HCT116 (cell line): ENCODE results near the gene THAP3. TPM values are rescaled to one million over a fixed set of nuclear protein-coding genes. Genes with fewer than 3 reads are reported as not detected.

Experiments used
- ATAC-seq: fragments of 200-7000 bp; cut with Tn5 transposase; 2 replicates; pipeline ENCODE4 v1.9.1; 2020; ENCODE audit warnings: mild to moderate bottlenecking, moderate library complexity
- BruUV-seq: library from RNA; stranded (reverse); fragments of 400-500 nt; replicated peaks from 2 replicates; lab custom pipeline; 2021; lab: Mats Ljungman, UMichigan
- CTCF ChIA-PET: fragments of 300-600 bp; sonication (Branson Sonifier 250); formaldehyde crosslinking; loops from one replicate; lab custom pipeline; 2021; ENCODE audit warnings: antibody characterized with exemption; lab: Charles Lee
- POLR2A ChIA-PET: fragments of 300-600, 350-600 bp; sonication (Branson Sonifier 250); formaldehyde crosslinking; loops from one replicate; lab custom pipeline; 2021; ENCODE audit warnings: antibody characterized with exemption; lab: Charles Lee
- RAD21 ChIA-PET, 2 experiments: fragments of 300-600 bp; sonication (Branson Sonifier 250); formaldehyde crosslinking; loops; one replicate each; lab custom pipeline; 2023; ENCODE audit warnings: low total read pairs in 2 of 2; ENCODE audit not compliant: uncharacterized antibody in 2 of 2, unreplicated experiment in 2 of 2, low non-redundant PET in 1 of 2; lab: Charles Lee
- DNase-seq: peaks from one replicate; pipeline ENCODE4 v3.0.0-alpha.2; 2010; ENCODE audit warnings: low read depth, low spot score
- H2AFZ ChIP-seq: fragments of 200-600 bp; shearing (Covaris generic), sonication (generic); 2 replicates; pipeline ENCODE4 v1.6.1; 2017; ENCODE audit warnings: low read depth, mixed run types, mixed read lengths, antibody characterized with exemption, low read length; ENCODE audit not compliant: poor library complexity, severe bottlenecking
- H3K27ac ChIP-seq: 2 replicates; pipeline ENCODE4 v1.5.1; 2012; ENCODE audit warnings: low read depth, low read length
- H3K27me3 ChIP-seq: fragments of 200-600 bp; sonication (generic); 2 replicates; pipeline ENCODE4 v1.6.1; 2016; ENCODE audit warnings: mixed run types, low read length, mixed read lengths; ENCODE audit not compliant: insufficient read depth
- H3K36me3 ChIP-seq, 2 experiments: fragments of 200-500 bp in 1 of 2; fragments of 200-600 bp in 1 of 2; sonication (Bioruptor generic) in 1 of 2; sonication (generic) in 1 of 2; 2 replicates each; pipeline versions ENCODE4 v1.5.1 to v1.6.1; 2014 to 2016; ENCODE audit warnings: low read length in 2 of 2, inconsistent platforms in 1 of 2, mixed read lengths in 1 of 2, mixed run types in 1 of 2; ENCODE audit not compliant: insufficient read depth in 2 of 2, control insufficient read depth in 1 of 2
- H3K4me1 ChIP-seq, 2 experiments: fragments of 200-600 bp in 1 of 2; sonication (generic) in 1 of 2; 2 replicates each; pipeline versions ENCODE4 v1.5.1 to v1.6.1; 2012 to 2017; ENCODE audit warnings: low read length in 2 of 2, inconsistent platforms in 1 of 2, mild to moderate bottlenecking in 1 of 2, mixed read lengths in 1 of 2, mixed run types in 1 of 2, moderate library complexity in 1 of 2; ENCODE audit not compliant: insufficient read depth in 2 of 2, control insufficient read depth in 1 of 2
- H3K4me2 ChIP-seq: fragments of 200-600 bp; sonication (generic); 2 replicates; pipeline ENCODE4 v1.6.1; 2017; ENCODE audit warnings: mixed run types, low read length, mixed read lengths
- H3K4me3 ChIP-seq, 2 experiments: fragments of 200-600 bp in 1 of 2; sonication (generic) in 1 of 2; replicated peaks in 1 of 2; 2 replicates each; pipeline ENCODE4 v1.5.1; 2011 to 2016; ENCODE audit warnings: low read length in 2 of 2, control low read depth in 1 of 2, low read depth in 1 of 2, mild to moderate bottlenecking in 1 of 2, mixed read lengths in 1 of 2, mixed run types in 1 of 2
- H3K79me2 ChIP-seq: fragments of 200-600 bp; sonication (generic); 2 replicates; pipeline ENCODE4 v1.6.1; 2017; ENCODE audit warnings: mild to moderate bottlenecking, mixed run types, low read length, moderate library complexity, mixed read lengths; ENCODE audit not compliant: insufficient read depth
- H3K9ac ChIP-seq: fragments of 200-600 bp; sonication (generic); 2 replicates; pipeline ENCODE4 v1.6.1; 2016; ENCODE audit warnings: low read length, mixed read lengths
- H3K9me2 ChIP-seq: fragments of 200-600 bp; sonication (generic), shearing (Covaris generic); 2 replicates; pipeline ENCODE4 v1.6.1; 2017; ENCODE audit warnings: mixed run types, mild to moderate bottlenecking, moderate library complexity; ENCODE audit not compliant: insufficient read depth
- H3K9me3 ChIP-seq, 2 experiments: fragments of 200-500 bp in 1 of 2; fragments of 200-600 bp in 1 of 2; sonication (Bioruptor generic) in 1 of 2; sonication (generic) in 1 of 2; 2 replicates each; pipeline ENCODE4 v1.6.1; 2014 to 2017; ENCODE audit warnings: low read length in 2 of 2, mixed read lengths in 2 of 2, inconsistent platforms in 1 of 2, low read depth in 1 of 2, mild to moderate bottlenecking in 1 of 2, mixed run types in 1 of 2, moderate library complexity in 1 of 2; ENCODE audit not compliant: control insufficient read depth in 1 of 2, insufficient read depth in 1 of 2
- H4K20me1 ChIP-seq: fragments of 200-600 bp; sonication (generic), shearing (Covaris generic); 2 replicates; pipeline ENCODE4 v1.6.1; 2017; ENCODE audit warnings: mixed run types, mild to moderate bottlenecking, moderate library complexity; ENCODE audit not compliant: insufficient read depth
- ATF3 ChIP-seq: IDR thresholded peaks from 2 replicates; pipeline ENCODE4 v1.6.1; 2012
- CBX3 ChIP-seq: IDR thresholded peaks from 2 replicates; pipeline ENCODE4 v1.6.1; 2012; ENCODE audit warnings: low read depth
- CEBPB ChIP-seq: IDR thresholded peaks from 2 replicates; pipeline ENCODE4 v1.6.1; 2012; ENCODE audit warnings: low read depth
- EGR1 ChIP-seq: IDR thresholded peaks from 2 replicates; pipeline ENCODE4 v1.6.1; 2012; ENCODE audit warnings: low read depth
- ELF1 ChIP-seq: IDR thresholded peaks from 2 replicates; pipeline ENCODE4 v1.6.1; 2012; ENCODE audit warnings: low read depth, borderline replicate concordance
- EZH2 ChIP-seq: fragments of 200-600 bp; sonication (generic); IDR thresholded peaks from 2 replicates; pipeline ENCODE4 v1.6.1; 2017; ENCODE audit warnings: antibody characterized with exemption, mixed run types
- EZH2phosphoT487 ChIP-seq: fragments of 200-600 bp; IDR thresholded peaks from 2 replicates; pipeline ENCODE4 v1.6.1; 2018; ENCODE audit warnings: antibody characterized with exemption, borderline replicate concordance
- FOSL1 ChIP-seq: IDR thresholded peaks from 2 replicates; pipeline ENCODE4 v1.6.1; 2012; ENCODE audit warnings: low read depth
- MAX ChIP-seq: IDR thresholded peaks from 2 replicates; pipeline ENCODE4 v1.6.1; 2012
- POLR2A ChIP-seq: IDR thresholded peaks from 2 replicates; pipeline ENCODE4 v1.7.0; 2011; ENCODE audit warnings: borderline replicate concordance; ENCODE audit not compliant: insufficient read depth, insufficient read length; ENCODE audit errors: extremely low read depth
- POLR2AphosphoS5 ChIP-seq: IDR thresholded peaks from 2 replicates; pipeline ENCODE4 v1.6.1; 2011; ENCODE audit warnings: mild to moderate bottlenecking, low read depth, low read length, moderate library complexity
- RAD21 ChIP-seq: IDR thresholded peaks from 2 replicates; pipeline ENCODE4 v1.6.1; 2012; ENCODE audit warnings: low read depth, mild to moderate bottlenecking
- REST ChIP-seq: IDR thresholded peaks from 2 replicates; pipeline ENCODE4 v1.6.1; 2012; ENCODE audit warnings: low read depth
- SIN3A ChIP-seq: IDR thresholded peaks from 2 replicates; pipeline ENCODE4 v1.6.1; 2012; ENCODE audit warnings: low read depth
- SP1 ChIP-seq: IDR thresholded peaks from 2 replicates; pipeline ENCODE4 v1.6.1; 2012; ENCODE audit warnings: low read depth
- SRF ChIP-seq: IDR thresholded peaks from 2 replicates; pipeline ENCODE4 v1.6.1; 2012; ENCODE audit warnings: low read depth
- YY1 ChIP-seq: IDR thresholded peaks from 2 replicates; pipeline ENCODE4 v1.6.1; 2011; ENCODE audit warnings: low read length, low read depth, moderate library complexity, mild to moderate bottlenecking; ENCODE audit not compliant: insufficient replicate concordance; ENCODE audit errors: extremely low read depth
- ZBTB33 ChIP-seq: IDR thresholded peaks from 2 replicates; pipeline ENCODE4 v1.6.1; 2011; ENCODE audit warnings: mild to moderate bottlenecking, low read length, moderate library complexity; ENCODE audit not compliant: insufficient replicate concordance; ENCODE audit errors: extremely low read depth
- ZFX ChIP-seq: fragments of 450-650 bp; IDR thresholded peaks from 2 replicates; pipeline ENCODE4 v1.6.1; 2017
- ZNF274 ChIP-seq: fragments of 200-500 bp; sonication (Bioruptor generic); IDR thresholded peaks from 2 replicates; pipeline ENCODE4 v1.6.1; 2014; ENCODE audit warnings: mild to moderate bottlenecking, low read depth, low read length, inconsistent platforms
- intact Hi-C: fragments of 100-400 bp; cut with micrococcal nuclease; formaldehyde crosslinking; loops from 2 replicates; pipeline ENCODE4 v1.10.0; 2022
- total RNA-seq: library from RNA; stranded (reverse); gene quantifications from one replicate; pipeline ENCODE4 v1.2.1, GENCODE V29; 2021; ENCODE audit not compliant: unreplicated experiment

THAP3 gene
- total RNA-seq, 1 experiment from 2014 or later = 23.1 TPM

GRCh38 chr1:6613361-6614018 is 11.2 kb upstream of the THAP3 start, which contains the start of gene PHF13:
Gene PHF13 (plus strand): TSS chr1:6613731. CDS start chr1:6614067, 336 bp downstream.
- Histone ChIP-seq H3K9me3 (no peaks in the 10 kb centered on the region), H3K27ac (peak within 1 kb of the TSS; percentile 92), H3K4me2 (peak within 1 kb of the TSS; percentile 98), H4K20me1 (no peaks in the 10 kb centered on the region; the same call in 1 of the 2 replicates), H3K4me1 (peaks cover 8 to 46% of the 10 kb centered on the region in 2 experiments), H2AFZ (peak within 1 kb of the TSS; percentile 13), H3K36me3 (peaks cover 6 to 15% of the 10 kb centered on the region in 2 experiments; a peak in 3 of 4 replicates), H3K79me2 (peaks cover 43% of the 10 kb centered on the region), H3K4me3 (peak within 1 kb of the TSS; percentile 62 to 83), H3K27me3 (no peaks in the 10 kb centered on the region), H3K9ac (peak within 1 kb of the TSS; percentile 93), H3K9me2 (no peaks in the 10 kb centered on the region)
- ChIA-PET POLR2A (no interaction called here), CTCF (no interaction called here), RAD21 (no interaction called here)
- intact Hi-C loops = no loop called here
- ATAC-seq (peak; percentile 93), DNase-seq (peak; percentile 97)
- BruUV-seq = no TSS peak
- TF ChIP-seq MAX = peak; percentile 86
- no peak for TF ChIP-seq ZFX
- TF ChIP-seq POLR2A = no peak
- TF ChIP-seq EZH2phosphoT487 = no peak
- TF ChIP-seq SIN3A = peak; percentile 80
- TF ChIP-seq FOSL1 = no peak
- no peak for TF ChIP-seq EZH2
- no peak for TF ChIP-seq ZBTB33
- TF ChIP-seq CBX3 = no peak
- TF ChIP-seq POLR2AphosphoS5 = peak; percentile 66
- no peak for TF ChIP-seq ATF3
- no peak; the same call in 1 of the 2 replicates for TF ChIP-seq SRF
- TF ChIP-seq ELF1 = no peak
- peak; percentile 96 for TF ChIP-seq EGR1
- no peak for TF ChIP-seq CEBPB
- TF ChIP-seq REST = no peak
- no peak for TF ChIP-seq ZNF274
- TF ChIP-seq RAD21 = no peak
- peak; percentile 55 for TF ChIP-seq YY1
- peak; percentile 90 for TF ChIP-seq SP1
